Gastroesophageal sphincter (tissue), 3 donors: ENCODE data around the gene CPAMD8.

ENCODE experiments used
- POLR2AphosphoS5 ChIP-seq: sonication (generic); formaldehyde crosslinking; IDR thresholded peaks from one replicate; pipeline ENCODE4 v1.6.1; 2017; ENCODE audit warnings: antibody characterized with exemption
- TF ChIP-seq, protein P1 (sequence below), 4 experiments: fragments of 200-600 bp in 2 of 4; fragments of 450-650 bp in 2 of 4; sonication (generic) in 1 of 4; IDR thresholded peaks; one replicate each; pipeline ENCODE4 v1.5.1; 2017 to 2019; ENCODE audit warnings: antibody characterized with exemption in 4 of 4, mild to moderate bottlenecking in 2 of 4, moderate library complexity in 2 of 4

DNA sequence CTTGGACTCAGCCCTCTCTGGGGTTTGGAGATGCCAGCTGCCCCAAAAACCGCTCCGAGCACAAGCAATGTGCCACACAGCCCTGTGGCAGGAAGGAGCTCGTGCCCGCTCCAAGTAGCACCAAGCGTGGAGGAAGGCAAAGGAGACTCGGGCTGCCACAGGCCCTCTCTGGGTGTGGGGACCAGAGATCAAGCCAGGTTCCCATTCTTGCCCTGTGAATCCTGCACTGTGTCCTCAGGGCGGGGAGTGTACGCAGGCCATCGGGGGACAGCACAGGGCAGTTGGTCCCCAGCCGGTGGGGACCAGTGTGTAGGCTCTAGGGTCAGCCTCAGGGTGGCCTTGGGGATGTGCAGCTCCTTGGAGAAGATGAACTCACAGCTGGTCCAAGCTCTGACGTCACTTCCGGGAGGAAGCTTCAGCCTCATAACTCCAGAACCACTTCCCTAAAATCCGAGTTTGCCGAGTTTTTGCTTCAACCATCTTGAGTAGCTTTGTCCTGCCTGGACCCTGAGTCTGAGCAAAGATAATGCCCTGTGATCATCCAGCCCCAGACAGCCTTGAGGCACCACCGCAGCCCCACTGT lies 9.3 kb upstream of the CPAMD8 start:
- TF ChIP-seq, protein P1, sequence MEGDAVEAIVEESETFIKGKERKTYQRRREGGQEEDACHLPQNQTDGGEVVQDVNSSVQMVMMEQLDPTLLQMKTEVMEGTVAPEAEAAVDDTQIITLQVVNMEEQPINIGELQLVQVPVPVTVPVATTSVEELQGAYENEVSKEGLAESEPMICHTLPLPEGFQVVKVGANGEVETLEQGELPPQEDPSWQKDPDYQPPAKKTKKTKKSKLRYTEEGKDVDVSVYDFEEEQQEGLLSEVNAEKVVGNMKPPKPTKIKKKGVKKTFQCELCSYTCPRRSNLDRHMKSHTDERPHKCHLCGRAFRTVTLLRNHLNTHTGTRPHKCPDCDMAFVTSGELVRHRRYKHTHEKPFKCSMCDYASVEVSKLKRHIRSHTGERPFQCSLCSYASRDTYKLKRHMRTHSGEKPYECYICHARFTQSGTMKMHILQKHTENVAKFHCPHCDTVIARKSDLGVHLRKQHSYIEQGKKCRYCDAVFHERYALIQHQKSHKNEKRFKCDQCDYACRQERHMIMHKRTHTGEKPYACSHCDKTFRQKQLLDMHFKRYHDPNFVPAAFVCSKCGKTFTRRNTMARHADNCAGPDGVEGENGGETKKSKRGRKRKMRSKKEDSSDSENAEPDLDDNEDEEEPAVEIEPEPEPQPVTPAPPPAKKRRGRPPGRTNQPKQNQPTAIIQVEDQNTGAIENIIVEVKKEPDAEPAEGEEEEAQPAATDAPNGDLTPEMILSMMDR (IDR thresholded peaks at IDR 0.05), result no peak
- TF ChIP-seq POLR2AphosphoS5, result no peak
